Panc1 (cell line): ENCODE results near the gene KREMEN2.

Experiments used
- CTCF ChIP-seq: fragments of 450-650 bp; IDR thresholded peaks from 2 replicates; pipeline ENCODE4 v1.5.1; 2017; ENCODE audit warnings: mild to moderate bottlenecking
- SIN3A ChIP-seq: IDR thresholded peaks from 2 replicates; pipeline ENCODE4 v1.6.1; 2012; ENCODE audit warnings: low read depth, mild to moderate bottlenecking, low read length, moderate library complexity, borderline replicate concordance; ENCODE audit not compliant: insufficient read depth

- TF ChIP-seq CTCF (no peak), SIN3A (no peak)
Observed at GRCh38 chr16:2987286-2987685, 23.2 kb downstream of the KREMEN2 start.
